K562 (cell line): ENCODE results near the gene TFDP1. TPM values are rescaled to one million over a fixed set of nuclear protein-coding genes. Genes with fewer than 3 reads are reported as not detected.
A peak's percentile ranks its signal among the peaks of the same experiment; 100 is the strongest.

Source experiments
- ATAC-seq: fragments of 200-7000 bp; cut with Tn5 transposase; 3 replicates; pipeline ENCODE4 v1.9.1; 2020; ENCODE audit warnings: moderate library complexity
- BruUV-seq: library from RNA; stranded (reverse); fragments of 400-500 nt; replicated peaks from 2 replicates; lab custom pipeline; 2021; lab: Mats Ljungman, UMichigan
- CTCF ChIA-PET: fragments of 300-600 bp; formaldehyde crosslinking; extraction: SDS; loops from one replicate; lab custom pipeline; 2021; ENCODE audit warnings: low intra/inter-chr PET ratio; lab: Yijun Ruan, JAX
- POLR2A ChIA-PET: fragments of 300-600, 350-650 bp; sonication (Branson Sonifier 250); formaldehyde crosslinking; extraction: SDS; loops from one replicate; lab custom pipeline; 2021; ENCODE audit warnings: antibody characterized with exemption, inconsistent platforms; lab: Yijun Ruan, JAX
- DNase-seq, 4 experiments: peaks; one replicate each; pipeline versions ENCODE4 v3.0.0 to v3.0.0-alpha.2; 2011 to 2018; ENCODE audit warnings: low spot score in 3 of 4, mixed read lengths in 3 of 4; ENCODE audit errors: extremely low read depth in 1 of 4
- FAIRE-seq: peaks from 2 replicates; lab custom pipeline; 2011; peaks lifted over from hg19 to GRCh38; lab: Jason Lieb, UNC
- H2AFZ ChIP-seq: 2 replicates; pipeline ENCODE4 v1.6.0; 2011; ENCODE audit warnings: low read depth, low read length, control low read depth, inconsistent platforms
- H3K27ac ChIP-seq: fragments of 200-600 bp; 3 replicates; pipeline ENCODE4 v1.8.0; 2011; ENCODE audit warnings: low read depth, mild to moderate bottlenecking, control low read depth, inconsistent platforms, low read length, moderate library complexity, mixed read lengths; ENCODE audit errors: extremely low read depth
- H3K27me3 ChIP-seq, 2 experiments: fragments of 300-600 bp in 1 of 2; 2 replicates in 1 of 2; 3 replicates in 1 of 2; pipeline versions ENCODE4 v1.6.0 to v1.8.0; 2011; ENCODE audit warnings: inconsistent platforms in 2 of 2, low read length in 2 of 2, mild to moderate bottlenecking in 1 of 2, mixed read lengths in 1 of 2, moderate library complexity in 1 of 2; ENCODE audit not compliant: control insufficient read depth in 2 of 2, insufficient read depth in 2 of 2
- H3K36me3 ChIP-seq: fragments of 300-600 bp; 3 replicates; pipeline ENCODE4 v1.8.0; 2011; ENCODE audit warnings: mild to moderate bottlenecking, low read length, inconsistent platforms; ENCODE audit not compliant: control insufficient read depth, insufficient read depth
- H3K4me1 ChIP-seq, 2 experiments: fragments of 200-600 bp in 1 of 2; replicated peaks in 1 of 2; 2 replicates in 1 of 2; 3 replicates in 1 of 2; pipeline versions ENCODE4 v1.5.1 to v1.8.0; 2011; ENCODE audit warnings: inconsistent platforms in 2 of 2, low read length in 2 of 2, mild to moderate bottlenecking in 1 of 2, mixed read lengths in 1 of 2, moderate library complexity in 1 of 2; ENCODE audit not compliant: control insufficient read depth in 2 of 2, insufficient read depth in 2 of 2
- H3K4me2 ChIP-seq: 2 replicates; pipeline ENCODE4 v1.6.1; 2011; ENCODE audit warnings: low read length, control low read depth, inconsistent platforms, mixed read lengths; ENCODE audit not compliant: insufficient read depth
- H3K4me3 ChIP-seq: fragments of 200-600 bp; sonication (generic), shearing (Covaris generic); 2 replicates; pipeline ENCODE4 v1.5.1; 2016; ENCODE audit warnings: control low read depth, inconsistent platforms
- H3K79me2 ChIP-seq: fragments of 200-600 bp; 3 replicates; pipeline ENCODE4 v1.8.0; 2011; ENCODE audit warnings: low read length, inconsistent platforms; ENCODE audit not compliant: control insufficient read depth, insufficient read depth
- H3K9ac ChIP-seq, 2 experiments: 2 replicates each; pipeline versions ENCODE4 v1.6.0 to v1.6.1; 2011; ENCODE audit warnings: low read depth in 2 of 2, low read length in 2 of 2, control low read depth in 1 of 2, inconsistent platforms in 1 of 2, mild to moderate bottlenecking in 1 of 2, mixed read lengths in 1 of 2; ENCODE audit not compliant: insufficient read depth in 1 of 2
- H3K9me1 ChIP-seq: one replicate; pipeline ENCODE4 v1.6.0; 2011; ENCODE audit warnings: inconsistent platforms, mild to moderate bottlenecking, low read length, moderate library complexity; ENCODE audit not compliant: control insufficient read depth, insufficient read depth
- H3K9me3 ChIP-seq: replicated peaks from 2 replicates; pipeline ENCODE4 v1.5.1; 2011; ENCODE audit warnings: low read depth, low read length, inconsistent platforms; ENCODE audit not compliant: control insufficient read depth, insufficient read depth
- H4K20me1 ChIP-seq: replicated peaks from 2 replicates; pipeline ENCODE4 v1.6.1; 2011; ENCODE audit warnings: low read length, inconsistent platforms, mixed read lengths; ENCODE audit not compliant: control insufficient read depth, insufficient read depth
- ATF7 ChIP-seq: fragments of 450-650 bp; IDR thresholded peaks from 2 replicates; pipeline ENCODE4 v1.7.1; 2014; ENCODE audit warnings: mild to moderate bottlenecking, moderate library complexity
- BRD9 ChIP-seq: fragments of 450-650 bp; IDR thresholded peaks from 2 replicates; pipeline ENCODE4 v1.6.1; 2018; ENCODE audit warnings: low read depth; ENCODE audit not compliant: partially characterized antibody
- C11orf30 ChIP-seq: fragments of 450-650 bp; IDR thresholded peaks from 2 replicates; pipeline ENCODE4 v1.6.1; 2016; ENCODE audit warnings: low read depth, mild to moderate bottlenecking
- COPS2 ChIP-seq: fragments of 450-650 bp; conservative IDR thresholded peaks from 2 replicates; pipeline ENCODE4 v1.6.1; 2016; ENCODE audit warnings: mild to moderate bottlenecking, moderate library complexity
- DACH1 ChIP-seq: fragments of 450-650 bp; IDR thresholded peaks from 2 replicates; pipeline ENCODE4 v1.6.1; 2018; ENCODE audit not compliant: partially characterized antibody
- ETV1 ChIP-seq: fragments of 450-650 bp; conservative IDR thresholded peaks from 2 replicates; pipeline ENCODE4 v1.6.1; 2016; ENCODE audit warnings: missing genetic modification characterization, control low read depth, low read depth, missing compliant biosample characterization
- KAT8 ChIP-seq: fragments of 450-650 bp; IDR thresholded peaks from 2 replicates; pipeline ENCODE4 v1.6.1; 2016; ENCODE audit warnings: low read depth, mild to moderate bottlenecking
- MAFG ChIP-seq: fragments of 450-650 bp; conservative IDR thresholded peaks from 2 replicates; pipeline ENCODE4 v1.6.1; 2016; ENCODE audit warnings: missing genetic modification characterization, missing compliant biosample characterization
- MECOM ChIP-seq: fragments of 250-450 bp; sonication (Bioruptor Pico); IDR thresholded peaks from 2 replicates; pipeline ENCODE4 v1.8.0; 2022; ENCODE audit warnings: inconsistent platforms
- PCBP2 ChIP-seq: fragments of 200-400 bp; formaldehyde crosslinking; IDR thresholded peaks from 2 replicates; pipeline ENCODE4 v1.6.1; 2018; ENCODE audit warnings: low read length, low read depth, mild to moderate bottlenecking, moderate library complexity; ENCODE audit not compliant: poor library complexity, severe bottlenecking
- U2AF2 ChIP-seq: fragments of 200-400 bp; formaldehyde crosslinking; optimal IDR thresholded peaks from 2 replicates; pipeline ENCODE3; 2017; ENCODE audit warnings: low read depth, mild to moderate bottlenecking, low read length
- ZNF124 ChIP-seq: sonication (generic); formaldehyde crosslinking; IDR thresholded peaks from 2 replicates; pipeline ENCODE4 v1.8.1; 2022; ENCODE audit warnings: missing genetic modification reagents
- ZNF133 ChIP-seq: fragments of 250-450 bp; sonication (Bioruptor Pico); IDR thresholded peaks from 2 replicates; pipeline ENCODE4 v1.4.0; 2020; ENCODE audit warnings: mild to moderate bottlenecking
- ZNF280B ChIP-seq: fragments of 250-450 bp; sonication (Bioruptor Pico); IDR thresholded peaks from 2 replicates; pipeline ENCODE4 v1.5.1; 2021; ENCODE audit warnings: mild to moderate bottlenecking
- ZNF316 ChIP-seq: fragments of 450-650 bp; IDR thresholded peaks from 2 replicates; pipeline ENCODE4 v1.6.1; 2016
- ZNF431 ChIP-seq: sonication (generic); formaldehyde crosslinking; IDR thresholded peaks from 2 replicates; pipeline ENCODE4 v1.8.0; 2022; ENCODE audit warnings: mild to moderate bottlenecking, missing genetic modification reagents
- WGBS: fragments of 100-300 bp; shearing (Covaris generic); methylation state at CpG from one replicate; pipeline ENCODE4 v1.1.6; 2016; ENCODE audit warnings: low coverage, mixed read lengths; ENCODE audit not compliant: insufficient coverage; ENCODE audit errors: missing lambda C conversion rate; 5-methylcytosine and 5-hydroxymethylcytosine counted together
- in situ Hi-C: fragments of 300-500 bp; cut with MboI; formaldehyde crosslinking; loops from 4 replicates; pipeline ENCODE4 v1.15.0; 2018; ENCODE audit warnings: inconsistent platforms, mixed read lengths
- intact Hi-C: fragments of 100-400 bp; cut with micrococcal nuclease; formaldehyde crosslinking; loops from 2 replicates; pipeline ENCODE4 v1.14.2; 2022
- polyA plus RNA-seq, 8 experiments: library from polyadenylated mRNA; depleted of rRNA in 4 of 8; stranded (reverse) in 5 of 8; unstranded in 3 of 8; fragments of >200 nt; fragmentation: Nextera tagmentation in 2 of 8; fragmentation: Illumina TruSeq in 1 of 8; extraction: Ambion mirVana in 2 of 8; extraction: Trizol in 1 of 8; gene quantifications; 2 replicates each; pipeline versions ENCODE4 v1.2.1 to v1.2.3, GENCODE V29; 2011 to 2014; ENCODE audit warnings: inconsistent platforms in 1 of 8, missing spikeins in 1 of 8
- total RNA-seq, 7 experiments: library from RNA; depleted of rRNA in 6 of 7; stranded (reverse); fragments of >200 nt in 6 of 7; fragmentation: Illumina TruSeq in 2 of 7; extraction: Trizol in 2 of 7; gene quantifications; 2 replicates each; pipeline versions ENCODE4 v1.2.1 to v1.2.3, GENCODE V29; 2011 to 2021; ENCODE audit warnings: low replicate concordance in 1 of 7

Gene TFDP1
- total and polyA plus RNA-seq, 9 of the 15 experiments (the other 6 are each of a cell fraction or from before 2014, with no cell fraction given): 33.8 to 145 (median 69.1) TPM

- no peak for FAIRE-seq
- H3K27ac ChIP-seq: no peak overlapping the region
- WGBS: 12% methylated on average over 22 of the region's 39 CpGs
Observed at GRCh38 chr13:113654591-113655345, 70.2 kb downstream of the TFDP1 start.

GRCh38 chr13:113655346-113656002 is 70.9 kb downstream of the TFDP1 start:
- BruUV-seq: no TSS peak
- ChIA-PET POLR2A (interaction anchor here (0.6 kb wide), 1 partner anchor 456 kb away, joined by 3 read pairs; no protein-coding TSS in a partner anchor), CTCF (no interaction called here)
- H3K4me2 ChIP-seq: no peak overlapping the region
- no peaks in the 10 kb centered on the region; the same call in 1 of the 2 replicates for H4K20me1 ChIP-seq
- in situ Hi-C loops (loop anchor here (5.0 to 10.0 kb wide), 2 partner anchors 147 to 259 kb away; no protein-coding TSS in a partner anchor), intact Hi-C loops (no loop called here)
- H3K36me3 ChIP-seq: no peaks in the 10 kb centered on the region
- no peak overlapping the region for H3K4me3 ChIP-seq
- no peak overlapping the region for H3K9ac ChIP-seq
- no peak for ATAC-seq
- FAIRE-seq: no peak
- H3K79me2 ChIP-seq: no peaks in the 10 kb centered on the region
- H3K27me3 ChIP-seq: peaks cover 20 to 74% of the 10 kb centered on the region in 2 experiments
- H2AFZ ChIP-seq: no peak overlapping the region
- no peak for TF ChIP-seq ZNF133 (CRISPR knock-in tag)
- no peak for TF ChIP-seq ZNF280B (CRISPR knock-in tag)
- TF ChIP-seq U2AF2: no peak
- no peak for TF ChIP-seq ZNF431 (CRISPR knock-in tag)
- TF ChIP-seq ATF7: no peak
- TF ChIP-seq ETV1 (tag): no peak
- no peak for TF ChIP-seq ZNF124 (CRISPR knock-in tag)
- no peak for TF ChIP-seq MECOM
- no peak for TF ChIP-seq COPS2
- no peak for TF ChIP-seq KAT8
- no peak for TF ChIP-seq DACH1
- no peak for TF ChIP-seq BRD9
- no peak for DNase-seq
- no peaks in the 10 kb centered on the region for H3K9me1 ChIP-seq
- no peak overlapping the region for H3K27ac ChIP-seq
- 12% methylated on average over 11 of the region's 15 CpGs for WGBS
- no peaks in the 10 kb centered on the region for H3K9me3 ChIP-seq
- H3K4me1 ChIP-seq: peaks cover 0 to 16% of the 10 kb centered on the region in 2 experiments; a peak in 2 of 5 replicates

More at GRCh38 chr13:113654591-113655345, 70.2 kb downstream of the TFDP1 start:
- Histone ChIP-seq H3K4me3 (no peak overlapping the region), H3K9ac (no peak overlapping the region), H3K9me3 (no peaks in the 10 kb centered on the region), H3K36me3 (no peaks in the 10 kb centered on the region), H3K9me1 (no peaks in the 10 kb centered on the region), H3K79me2 (no peaks in the 10 kb centered on the region), H3K4me1 (peaks cover 0 to 16% of the 10 kb centered on the region in 2 experiments; a peak in 2 of 5 replicates), H3K4me2 (no peak overlapping the region), H2AFZ (no peak overlapping the region), H4K20me1 (no peaks in the 10 kb centered on the region; the same call in 1 of the 2 replicates), H3K27me3 (peaks cover 20 to 77% of the 10 kb centered on the region in 2 experiments)
- no peak for ATAC-seq
- no TSS peak for BruUV-seq
- intact Hi-C loops (no loop called here), in situ Hi-C loops (loop anchor here (5.0 to 10.0 kb wide), 2 partner anchors 148 to 260 kb away; no protein-coding TSS in a partner anchor)
- TF ChIP-seq MAFG (0 out of 2 replicates have a peak, but pooled peaks have one; percentile 9), C11orf30 (0 out of 2 replicates have a peak, but pooled peaks have one; percentile 29), ZNF316 (peak; percentile 46; the same call in 1 of the 2 replicates), PCBP2 (no peak)
- DNase-seq: no peak
- CTCF ChIA-PET: no interaction called here
- POLR2A ChIA-PET: no interaction called here
